Nucleus accumbens (tissue), 56 donors: ENCODE measurements around the gene GRK4.
"Not testable (repeated sequence)": the region's sequence is repeated elsewhere in the genome, so short reads cannot be mapped to it uniquely, and the experiment has no call there.

Source experiments
- DNase-seq, 56 donors: peaks; one replicate each; lab custom pipeline; 2025; lab: John Stamatoyannopoulos, UW

GRK4 gene

GRCh38 chr4:2930135-2930757 lies 33.1 kb upstream of the GRK4 start:
- DNase-seq: no peak

GRCh38 chr4:2930758-2931511 lies 32.4 kb upstream of the GRK4 start:
- peak in 24 of 56 donors; percentile 18 to 70 (median 43) for DNase-seq

GRCh38 chr4:2931512-2932301 lies 31.7 kb upstream of the GRK4 start:
- peak in 2 of 56 donors; percentile 29 to 54 for DNase-seq

GRCh38 chr4:2932321-2932950 lies 30.9 kb upstream of the GRK4 start:
- no peak for DNase-seq

- no peak for DNase-seq
Measured at GRCh38 chr4:2932951-2933565, 30.3 kb upstream of the GRK4 start.

GRCh38 chr4:2933566-2934076 lies 29.8 kb upstream of the GRK4 start:
- no peak for DNase-seq

- DNase-seq: peak in 2 of 56 donors; percentile 21 to 51
Measured at GRCh38 chr4:2934077-2934812, 29.1 kb upstream of the GRK4 start.

GRCh38 chr4:2934813-2935761 lies 28.3 kb upstream of the GRK4 start:
- DNase-seq: peak in 54 of 56 donors; percentile 45 to 94 (median 78)

GRCh38 chr4:2935762-2936743 lies 27.3 kb upstream of the GRK4 start:
- DNase-seq: no peak

- DNase-seq: no peak
Measured at GRCh38 chr4:2936773-2937145, 26.6 kb upstream of the GRK4 start.

GRCh38 chr4:2937146-2937857 lies 26.1 kb upstream of the GRK4 start:
- no peak for DNase-seq

GRCh38 chr4:2937986-2938385 lies 25.4 kb upstream of the GRK4 start:
- DNase-seq: no peak

- DNase-seq: not testable (repeated sequence)
Measured at GRCh38 chr4:2938411-2938810, 25.0 kb upstream of the GRK4 start.

- DNase-seq: no peak
Measured at GRCh38 chr4:2938906-2939305, 24.5 kb upstream of the GRK4 start.

GRCh38 chr4:2939383-2940243 lies 23.8 kb upstream of the GRK4 start:
- DNase-seq: peak in 1 of 56 donors; percentile 28
